SHP77 treated with DMSO at 0.1 percent for 48 hours (cell line): ENCODE data around the gene ANGPTL1.
"Not testable (repeated sequence)": the region's sequence is repeated elsewhere in the genome, so short reads cannot be mapped to it uniquely, and the experiment has no call there.

Source experiments
- DNase-seq: peaks from one replicate; lab custom pipeline; 2025; lab: John Stamatoyannopoulos, UW

Gene ANGPTL1

DNA sequence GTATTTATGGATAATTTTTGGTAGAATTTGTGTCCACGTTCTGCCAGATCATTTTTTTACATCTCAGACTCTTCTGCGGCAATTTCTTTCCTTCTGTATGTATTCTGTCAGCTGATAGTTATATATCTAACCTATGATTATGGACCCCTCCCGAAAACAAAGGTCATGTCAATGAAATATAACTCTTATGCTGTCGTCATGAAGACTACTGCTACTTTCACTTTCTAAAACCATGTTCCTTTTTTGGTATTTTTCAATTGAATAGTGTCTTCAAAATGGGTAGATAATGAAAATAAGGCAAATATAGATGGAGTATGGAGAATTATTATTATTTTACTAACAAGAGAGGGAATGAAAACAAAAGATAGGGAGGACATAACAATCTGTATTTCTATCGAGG, 3.2 kb downstream of the ANGPTL1 start:
- DNase-seq, result no peak

- no peak for DNase-seq
These were observed 6.6 kb downstream of the ANGPTL1 start for GRCh38 chr1:178864326-178864725.

GRCh38 chr1:178862864-178863263, 8.0 kb downstream of the ANGPTL1 start:
- no peak for DNase-seq

DNA sequence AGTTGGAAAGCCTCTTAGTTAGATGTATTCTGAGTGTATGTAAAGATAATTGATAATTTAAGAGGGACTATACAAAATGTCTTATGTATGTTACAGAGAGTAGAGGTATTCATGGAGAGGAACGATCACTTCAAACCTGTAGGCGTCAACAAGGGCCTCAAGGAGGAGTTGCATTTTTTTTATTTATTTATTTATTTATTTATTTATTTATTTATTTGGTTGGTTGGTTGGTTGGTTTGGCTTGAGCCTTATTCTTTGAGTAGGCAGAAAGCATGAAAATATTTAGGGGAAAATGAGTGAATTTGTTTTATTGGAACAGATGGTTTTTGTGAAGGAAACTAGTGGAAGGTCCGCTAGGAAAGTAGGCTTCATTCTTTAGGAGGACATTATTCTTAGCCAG, 8.5 kb downstream of the ANGPTL1 start:
- DNase-seq, result no peak

- no peak for DNase-seq
These were observed 13.8 kb downstream of the ANGPTL1 start for GRCh38 chr1:178857126-178857525.

DNA sequence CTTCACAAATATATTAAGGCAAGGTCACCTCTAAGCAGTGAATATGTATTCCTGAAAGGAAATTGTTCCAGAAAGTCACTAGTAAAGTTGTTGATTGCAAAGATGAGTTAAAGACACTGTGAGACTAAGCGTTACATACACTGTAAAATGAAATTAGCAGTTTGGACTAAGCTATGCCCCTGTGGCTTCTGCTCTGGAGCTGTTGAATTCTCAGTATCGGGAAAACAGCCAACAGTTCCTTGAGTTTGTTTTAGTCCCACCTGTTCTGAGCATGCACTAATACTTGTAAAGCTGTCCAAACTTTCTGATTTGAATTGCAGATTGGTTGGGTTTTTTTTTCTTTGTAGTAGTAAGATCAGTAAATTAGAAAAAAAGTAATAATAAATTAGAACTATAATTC, 21.0 kb downstream of the ANGPTL1 start:
- no peak for DNase-seq

DNA sequence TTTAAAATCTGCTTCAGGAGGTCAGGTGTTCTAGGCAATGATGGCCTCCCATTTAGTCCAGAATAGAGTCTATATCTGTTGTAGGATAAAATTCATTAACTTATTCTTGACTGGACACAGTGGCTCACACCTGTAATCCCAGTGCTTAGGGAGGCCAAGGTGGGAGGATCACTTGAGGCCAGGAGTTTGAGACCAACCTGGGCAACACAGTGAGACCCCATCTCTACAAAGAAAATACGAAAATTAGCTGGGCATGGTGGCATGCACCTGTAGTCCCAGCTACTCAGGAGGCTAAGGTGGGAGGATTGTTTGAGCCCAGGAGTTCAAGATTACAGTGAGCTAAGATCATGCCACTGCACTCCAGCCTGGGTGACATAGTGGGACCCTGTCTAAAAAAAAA, 23.0 kb downstream of the ANGPTL1 start:
- DNase-seq, result not testable (repeated sequence)

GRCh38 chr1:178847396-178847849, 23.5 kb downstream of the ANGPTL1 start:
- no peak for DNase-seq

DNA sequence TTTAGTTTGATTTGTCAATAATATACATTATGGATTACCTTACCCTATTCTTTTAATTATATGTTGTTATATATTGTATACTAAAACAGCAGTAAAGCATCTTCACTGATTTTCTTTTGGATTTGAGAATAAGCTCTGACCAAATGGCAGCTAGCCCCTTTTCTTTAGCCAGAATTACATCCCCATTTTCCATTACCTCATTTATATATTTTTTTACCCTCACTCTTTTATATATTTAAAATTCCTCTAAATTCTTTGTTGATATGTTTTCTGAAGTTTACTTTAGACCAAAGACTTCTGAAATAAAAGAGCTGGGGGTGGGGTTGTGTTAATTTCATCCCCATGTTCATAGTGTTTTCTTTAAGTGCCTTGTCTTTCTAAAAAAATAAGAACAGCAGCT, 24.6 kb downstream of the ANGPTL1 start:
- DNase-seq, result no peak

DNA sequence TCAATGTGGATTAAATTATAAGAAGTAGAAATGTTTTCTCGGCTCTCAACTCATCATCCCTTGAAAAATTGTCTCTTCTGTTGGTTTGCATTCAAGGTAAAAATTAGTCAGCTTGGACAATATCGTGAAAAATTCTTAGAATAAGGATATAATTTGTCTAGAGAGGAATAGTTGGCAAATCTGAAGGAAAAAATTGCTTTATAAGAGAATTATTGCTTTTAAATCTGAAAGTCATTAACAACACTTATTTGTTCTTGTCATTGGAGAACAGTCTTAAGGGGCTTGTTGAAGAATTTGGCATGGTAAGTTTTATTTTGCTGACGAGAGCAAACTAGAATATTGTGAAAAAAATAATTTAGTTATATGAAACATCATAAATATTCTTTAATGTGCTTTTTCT, 26.4 kb downstream of the ANGPTL1 start:
- no peak for DNase-seq

- no peak for DNase-seq
These were observed 45.7 kb downstream of the ANGPTL1 start for GRCh38 chr1:178825167-178825566.

GRCh38 chr1:178821134-178821866, 49.6 kb downstream of the ANGPTL1 start:
- no peak for DNase-seq

DNA sequence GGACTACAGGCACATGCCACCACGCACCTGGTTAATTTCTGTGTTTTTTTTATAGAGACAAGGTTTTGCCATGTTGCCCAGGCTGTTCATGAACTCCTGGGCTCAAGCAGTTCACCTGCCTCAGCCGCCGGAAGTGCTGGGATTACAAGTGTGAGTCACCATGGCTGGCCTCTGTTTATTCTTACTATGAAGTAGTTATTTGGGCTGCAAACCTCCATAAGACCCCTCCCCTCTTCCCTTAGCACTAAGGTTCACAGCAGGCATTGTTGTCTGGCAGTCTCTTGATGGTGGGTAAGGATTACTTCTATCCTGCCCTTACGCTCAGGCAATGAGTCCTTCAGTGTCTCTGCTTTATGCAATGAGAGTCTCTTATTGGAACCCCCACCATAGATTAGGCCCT, 51.8 kb downstream of the ANGPTL1 start:
- DNase-seq, result no peak

DNA sequence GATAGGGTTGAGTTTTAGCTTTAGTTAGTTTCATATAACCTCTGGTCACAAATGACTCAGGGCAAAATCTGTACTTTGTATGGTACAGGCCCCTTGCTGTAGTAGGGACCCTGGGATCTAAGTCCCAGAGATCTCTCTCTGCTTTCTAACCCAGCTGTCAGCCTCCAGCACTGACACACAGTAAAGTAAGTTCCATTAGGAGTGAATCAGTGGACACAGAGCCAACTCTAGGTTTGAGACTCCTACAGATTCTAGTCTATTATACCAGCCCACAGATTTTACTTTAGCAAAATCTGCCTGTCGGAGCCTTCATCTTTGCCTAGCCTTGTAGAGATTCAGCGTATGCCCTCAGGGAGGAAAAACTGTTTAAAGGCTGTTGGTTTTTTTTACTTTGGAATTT, 52.5 kb downstream of the ANGPTL1 start:
- no peak for DNase-seq

GRCh38 chr1:178810585-178810984, 60.3 kb downstream of the ANGPTL1 start:
- no peak for DNase-seq

DNA sequence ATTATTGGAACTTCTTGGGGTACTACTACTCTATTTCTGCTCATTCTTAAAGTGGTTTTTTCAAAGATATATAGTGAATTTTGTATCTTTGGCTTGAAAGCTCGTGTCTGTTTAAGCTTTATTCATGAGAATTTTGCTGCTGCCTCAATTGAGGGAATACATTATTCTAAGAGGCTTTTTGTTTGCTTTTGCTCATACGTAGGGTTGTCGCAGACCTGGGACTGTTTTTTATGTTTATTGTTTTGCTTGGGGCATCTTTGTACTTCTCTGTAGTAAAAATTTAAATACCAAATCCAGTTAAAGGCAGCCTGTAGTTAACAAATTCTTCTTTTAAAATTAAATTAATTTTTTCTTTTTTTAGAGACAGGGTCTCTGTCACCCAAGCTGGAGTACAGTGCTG, 62.3 kb downstream of the ANGPTL1 start:
- DNase-seq, result no peak

- DNase-seq, result no peak
These were observed 64.1 kb downstream of the ANGPTL1 start for GRCh38 chr1:178806665-178807300.

DNA sequence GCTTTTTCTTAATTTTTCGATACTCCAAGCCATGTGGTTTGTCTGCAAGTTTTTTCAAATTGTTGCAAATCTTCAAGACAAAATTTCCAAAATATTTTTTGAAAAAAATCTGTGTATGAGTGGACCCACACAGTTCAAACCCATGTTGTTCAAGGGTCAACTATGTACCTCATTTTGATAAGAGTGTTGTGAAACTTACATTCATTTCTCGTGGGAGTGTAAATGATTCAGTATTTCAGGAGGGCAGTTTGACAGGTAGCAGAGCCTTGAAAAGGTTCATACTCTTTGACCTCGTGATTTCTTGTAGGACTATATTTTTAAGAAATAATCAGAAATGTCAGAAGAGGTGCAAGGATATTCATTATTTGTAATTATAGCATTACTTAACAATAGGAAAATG, 68.0 kb downstream of the ANGPTL1 start:
- no peak for DNase-seq
